HEK293 (cell line): Measurements from ENCODE around the gene IGSF11.

Source experiments
- CTCF ChIA-PET: fragments of 350-600 bp; formaldehyde crosslinking; extraction: SDS; loops from one replicate; lab custom pipeline; 2021; ENCODE audit warnings: antibody characterized with exemption; lab: Yijun Ruan, JAX
- POLR2A ChIA-PET: fragments of 300-600 bp; formaldehyde crosslinking; extraction: SDS; loops from one replicate; lab custom pipeline; 2020; ENCODE audit warnings: antibody characterized with exemption, inconsistent platforms; lab: Yijun Ruan, JAX
- H3K27ac ChIP-seq: fragments of 200-500 bp; sonication (Bioruptor generic); 2 replicates; pipeline ENCODE4 v1.5.1; 2014; ENCODE audit warnings: low read depth, low read length, control low read depth, inconsistent platforms; ENCODE audit errors: extremely low read depth
- H3K36me3 ChIP-seq, 2 experiments: fragments of 200-500 bp in 1 of 2; sonication (Bioruptor generic) in 1 of 2; 1 replicate in 1 of 2; 2 replicates in 1 of 2; pipeline ENCODE4 v1.5.1; 2014 to 2017; ENCODE audit warnings: inconsistent platforms in 2 of 2, low read length in 2 of 2; ENCODE audit not compliant: control insufficient read depth in 2 of 2, insufficient read depth in 1 of 2
- H3K4me1 ChIP-seq: fragments of 200-500 bp; sonication (Bioruptor generic); 2 replicates; pipeline ENCODE4 v1.5.1; 2014; ENCODE audit warnings: mild to moderate bottlenecking, low read length, inconsistent platforms; ENCODE audit not compliant: control insufficient read depth, insufficient read depth
- H3K4me3 ChIP-seq: 2 replicates; pipeline ENCODE4 v1.5.1; 2011; ENCODE audit warnings: low read depth, mild to moderate bottlenecking, control low read depth, low read length, moderate library complexity
- H3K9me3 ChIP-seq: fragments of 200-500 bp; sonication (Bioruptor generic); 2 replicates; pipeline ENCODE4 v1.5.1; 2014; ENCODE audit warnings: low read depth, low read length, inconsistent platforms; ENCODE audit not compliant: control insufficient read depth, insufficient read depth
- BCL11A ChIP-seq: fragments of 450-650 bp; formaldehyde crosslinking; IDR thresholded peaks from 2 replicates; pipeline ENCODE4 v1.5.1; 2016; ENCODE audit warnings: low read depth, missing biosample characterization, missing genetic modification characterization
- HOXC10 ChIP-seq: sonication (generic); formaldehyde crosslinking; IDR thresholded peaks from 2 replicates; pipeline ENCODE4 v1.8.1; 2023; ENCODE audit warnings: mild to moderate bottlenecking, missing genetic modification reagents
- HOXD13 ChIP-seq: sonication (generic); formaldehyde crosslinking; IDR thresholded peaks from 2 replicates; pipeline ENCODE4 v1.8.0; 2022; ENCODE audit warnings: missing genetic modification reagents, borderline replicate concordance
- KLF9 ChIP-seq: fragments of 450-650 bp; formaldehyde crosslinking; IDR thresholded peaks from 2 replicates; pipeline ENCODE4 v1.5.1; 2016; ENCODE audit warnings: missing biosample characterization, missing genetic modification characterization, low read depth
- MYNN ChIP-seq: fragments of 450-650 bp; formaldehyde crosslinking; IDR thresholded peaks from 2 replicates; pipeline ENCODE4 v1.5.1; 2016; ENCODE audit warnings: missing biosample characterization, missing genetic modification characterization, borderline replicate concordance
- SETDB1 ChIP-seq: IDR thresholded peaks from one replicate; pipeline ENCODE4 v1.6.1; 2017; ENCODE audit warnings: mild to moderate bottlenecking, low read length, moderate library complexity, mixed read lengths; ENCODE audit not compliant: insufficient read length
- SP7 ChIP-seq: fragments of 450-650 bp; formaldehyde crosslinking; IDR thresholded peaks from 2 replicates; pipeline ENCODE4 v1.5.1; 2016; ENCODE audit warnings: missing biosample characterization, missing genetic modification characterization
- ZBTB21 ChIP-seq: fragments of 450-650 bp; formaldehyde crosslinking; IDR thresholded peaks from 2 replicates; pipeline ENCODE4 v1.5.1; 2017; ENCODE audit warnings: missing biosample characterization, missing genetic modification characterization
- ZEB2 ChIP-seq: fragments of 450-650 bp; formaldehyde crosslinking; IDR thresholded peaks from 2 replicates; pipeline ENCODE4 v1.5.1; 2016; ENCODE audit warnings: missing biosample characterization, missing genetic modification characterization
- ZFP3 ChIP-seq: fragments of 450-650 bp; formaldehyde crosslinking; IDR thresholded peaks from 2 replicates; pipeline ENCODE4 v1.5.1; 2016; ENCODE audit warnings: low read depth, missing biosample characterization, missing genetic modification characterization
- ZFP41 ChIP-seq: fragments of 450-650 bp; formaldehyde crosslinking; IDR thresholded peaks from 2 replicates; pipeline ENCODE4 v1.5.1; 2016; ENCODE audit warnings: missing biosample characterization, missing genetic modification characterization, borderline replicate concordance
- ZFP69B ChIP-seq: fragments of 450-650 bp; formaldehyde crosslinking; IDR thresholded peaks from 2 replicates; pipeline ENCODE4 v1.5.1; 2016; ENCODE audit warnings: missing biosample characterization, missing genetic modification characterization
- ZIC2 ChIP-seq: fragments of 450-650 bp; formaldehyde crosslinking; IDR thresholded peaks from 2 replicates; pipeline ENCODE4 v1.5.1; 2016; ENCODE audit warnings: missing biosample characterization, missing genetic modification characterization
- ZNF10 ChIP-seq: fragments of 450-650 bp; formaldehyde crosslinking; IDR thresholded peaks from 2 replicates; pipeline ENCODE4 v1.5.1; 2017; ENCODE audit warnings: missing biosample characterization, missing genetic modification characterization
- ZNF174 ChIP-seq: fragments of 450-650 bp; formaldehyde crosslinking; IDR thresholded peaks from 2 replicates; pipeline ENCODE4 v1.5.0; 2017; ENCODE audit warnings: missing biosample characterization, mild to moderate bottlenecking, missing genetic modification characterization
- ZNF202 ChIP-seq: fragments of 450-650 bp; formaldehyde crosslinking; IDR thresholded peaks from 2 replicates; pipeline ENCODE4 v1.5.1; 2016; ENCODE audit warnings: missing biosample characterization, missing genetic modification characterization, borderline replicate concordance
- ZNF24 ChIP-seq: fragments of 450-650 bp; formaldehyde crosslinking; IDR thresholded peaks from 2 replicates; pipeline ENCODE4 v1.5.1; 2016; ENCODE audit warnings: missing biosample characterization, missing genetic modification characterization
- ZNF302 ChIP-seq: fragments of 450-650 bp; formaldehyde crosslinking; IDR thresholded peaks from 2 replicates; pipeline ENCODE4 v1.5.1; 2016; ENCODE audit warnings: missing biosample characterization, missing genetic modification characterization, low read depth
- ZNF366 ChIP-seq: fragments of 450-650 bp; formaldehyde crosslinking; conservative IDR thresholded peaks from 2 replicates; pipeline ENCODE4 v1.5.1; 2016; ENCODE audit warnings: missing biosample characterization, missing genetic modification characterization
- ZNF416 ChIP-seq: fragments of 450-650 bp; formaldehyde crosslinking; IDR thresholded peaks from 2 replicates; pipeline ENCODE4 v1.5.1; 2016; ENCODE audit warnings: missing biosample characterization, missing genetic modification characterization
- ZNF510 ChIP-seq: fragments of 450-650 bp; formaldehyde crosslinking; IDR thresholded peaks from 2 replicates; pipeline ENCODE4 v1.5.1; 2018; ENCODE audit warnings: mild to moderate bottlenecking, missing genetic modification characterization, missing biosample characterization; ENCODE audit not compliant: insufficient replicate concordance
- ZNF585B ChIP-seq: fragments of 450-650 bp; formaldehyde crosslinking; IDR thresholded peaks from 2 replicates; pipeline ENCODE4 v1.5.1; 2016; ENCODE audit warnings: missing biosample characterization, missing genetic modification characterization
- ZNF658 ChIP-seq: fragments of 450-650 bp; formaldehyde crosslinking; IDR thresholded peaks from 2 replicates; pipeline ENCODE4; 2016; ENCODE audit warnings: missing biosample characterization, missing genetic modification characterization
- ZNF677 ChIP-seq: fragments of 450-650 bp; IDR thresholded peaks from 2 replicates; pipeline ENCODE4 v1.5.0; 2018; ENCODE audit warnings: missing biosample characterization, mild to moderate bottlenecking, missing genetic modification characterization, moderate library complexity
- ZNF768 ChIP-seq: fragments of 450-650 bp; formaldehyde crosslinking; IDR thresholded peaks from 2 replicates; pipeline ENCODE4 v1.5.1; 2018; ENCODE audit warnings: missing biosample characterization, mild to moderate bottlenecking, missing genetic modification characterization
- ZNF777 ChIP-seq: fragments of 450-650 bp; formaldehyde crosslinking; IDR thresholded peaks from 2 replicates; pipeline ENCODE4 v1.5.1; 2017; ENCODE audit warnings: missing biosample characterization, missing genetic modification characterization, borderline replicate concordance
- ZNF837 ChIP-seq: fragments of 450-650 bp; formaldehyde crosslinking; IDR thresholded peaks from 2 replicates; pipeline ENCODE4 v1.5.1; 2016; ENCODE audit warnings: missing biosample characterization, missing genetic modification characterization
- TF ChIP-seq, protein P1 (sequence below): fragments of 450-650 bp; formaldehyde crosslinking; IDR thresholded peaks from 2 replicates; pipeline ENCODE4 v1.5.1; 2017; ENCODE audit warnings: missing biosample characterization, missing genetic modification characterization
- TF ChIP-seq, protein P2 (sequence below): fragments of 450-650 bp; formaldehyde crosslinking; optimal IDR thresholded peaks from 2 replicates; pipeline ENCODE3; 2016; ENCODE audit warnings: missing biosample characterization, mild to moderate bottlenecking, missing genetic modification characterization
- TF ChIP-seq, protein P3 (sequence below): fragments of 450-650 bp; formaldehyde crosslinking; IDR thresholded peaks from 2 replicates; pipeline ENCODE4; 2016; ENCODE audit warnings: missing biosample characterization, missing genetic modification characterization
- TF ChIP-seq, protein P4 (sequence below): fragments of 450-650 bp; formaldehyde crosslinking; IDR thresholded peaks from 2 replicates; pipeline ENCODE4 v1.5.1; 2016; ENCODE audit warnings: missing biosample characterization, missing genetic modification characterization
- TF ChIP-seq, protein P5 (sequence below): fragments of 450-650 bp; formaldehyde crosslinking; IDR thresholded peaks from 2 replicates; pipeline ENCODE4 v1.5.1; 2016; ENCODE audit warnings: missing biosample characterization, missing genetic modification characterization, low read depth

The IGSF11 gene

DNA sequence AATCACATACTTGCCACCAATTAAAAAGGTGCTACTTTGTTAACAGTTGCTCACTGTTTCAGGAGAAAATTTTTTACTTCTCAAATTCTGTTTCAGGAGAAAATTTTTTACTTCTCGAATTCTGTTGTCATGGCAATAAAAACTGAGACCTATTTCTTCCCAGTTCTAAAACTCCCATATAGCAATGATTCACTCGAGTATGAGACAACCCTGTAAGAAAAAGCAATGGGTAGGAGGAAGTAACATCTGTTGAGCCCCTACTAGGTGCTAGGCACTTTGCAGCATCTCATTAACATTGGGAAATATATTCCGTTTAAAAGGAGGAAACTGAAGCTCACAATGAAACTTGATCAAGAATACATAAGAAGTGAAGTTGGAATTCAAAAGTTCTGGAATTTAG is 35.1 kb upstream of the IGSF11 start:
- Histone ChIP-seq H3K27ac (no peak overlapping the region), H3K4me1 (no peaks in the 10 kb centered on the region), H3K36me3 (no peaks in the 10 kb centered on the region), H3K9me3 (no peaks in the 10 kb centered on the region), H3K4me3 (no peak overlapping the region)
- TF ChIP-seq ZNF777 (tag by site-specific recombination) (no peak), ZNF416 (no peak), HOXC10 (CRISPR knock-in tag) (no peak), ZNF24 (tag by site-specific recombination) (no peak), KLF9 (no peak), ZNF10 (no peak), ZIC2 (tag by site-specific recombination) (no peak), ZNF677 (tag by site-specific recombination) (no peak), SP7 (tag by site-specific recombination) (no peak), ZFP3 (tag by site-specific recombination) (no peak), MYNN (tag by site-specific recombination) (no peak), ZFP41 (tag by site-specific recombination) (no peak), ZBTB21 (tag by site-specific recombination) (no peak), BCL11A (tag by site-specific recombination) (no peak), ZNF302 (tag by site-specific recombination) (no peak)
- TF ChIP-seq, protein P1, sequence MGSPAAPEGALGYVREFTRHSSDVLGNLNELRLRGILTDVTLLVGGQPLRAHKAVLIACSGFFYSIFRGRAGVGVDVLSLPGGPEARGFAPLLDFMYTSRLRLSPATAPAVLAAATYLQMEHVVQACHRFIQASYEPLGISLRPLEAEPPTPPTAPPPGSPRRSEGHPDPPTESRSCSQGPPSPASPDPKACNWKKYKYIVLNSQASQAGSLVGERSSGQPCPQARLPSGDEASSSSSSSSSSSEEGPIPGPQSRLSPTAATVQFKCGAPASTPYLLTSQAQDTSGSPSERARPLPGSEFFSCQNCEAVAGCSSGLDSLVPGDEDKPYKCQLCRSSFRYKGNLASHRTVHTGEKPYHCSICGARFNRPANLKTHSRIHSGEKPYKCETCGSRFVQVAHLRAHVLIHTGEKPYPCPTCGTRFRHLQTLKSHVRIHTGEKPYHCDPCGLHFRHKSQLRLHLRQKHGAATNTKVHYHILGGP: no peak
- TF ChIP-seq, protein P2, sequence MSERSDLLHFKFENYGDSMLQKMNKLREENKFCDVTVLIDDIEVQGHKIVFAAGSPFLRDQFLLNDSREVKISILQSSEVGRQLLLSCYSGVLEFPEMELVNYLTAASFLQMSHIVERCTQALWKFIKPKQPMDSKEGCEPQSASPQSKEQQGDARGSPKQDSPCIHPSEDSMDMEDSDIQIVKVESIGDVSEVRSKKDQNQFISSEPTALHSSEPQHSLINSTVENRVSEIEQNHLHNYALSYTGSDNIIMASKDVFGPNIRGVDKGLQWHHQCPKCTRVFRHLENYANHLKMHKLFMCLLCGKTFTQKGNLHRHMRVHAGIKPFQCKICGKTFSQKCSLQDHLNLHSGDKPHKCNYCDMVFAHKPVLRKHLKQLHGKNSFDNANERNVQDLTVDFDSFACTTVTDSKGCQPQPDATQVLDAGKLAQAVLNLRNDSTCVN (tag by site-specific recombination): no peak
- ChIA-PET CTCF (no interaction called here), POLR2A (no interaction called here)

DNA sequence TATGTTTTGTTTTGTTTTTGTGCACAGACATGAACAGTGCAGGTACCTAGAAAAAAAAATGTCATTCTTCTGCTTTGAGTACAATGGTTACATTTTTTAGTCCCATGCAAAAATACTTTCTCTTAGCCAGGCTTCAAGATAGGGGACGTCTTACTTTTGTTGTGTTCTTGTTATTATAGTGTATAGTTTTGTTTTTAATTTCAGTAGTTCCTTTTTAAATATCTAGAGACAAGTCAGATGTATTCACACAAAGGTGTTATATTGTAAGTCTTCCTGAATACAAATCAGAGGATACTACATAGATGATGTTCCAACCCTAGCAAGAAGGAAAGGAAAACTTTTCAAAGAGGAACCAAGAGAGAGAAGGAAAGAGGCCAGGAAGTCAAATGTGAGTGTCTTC is 28.8 kb upstream of the IGSF11 start:
- H3K36me3 ChIP-seq: no peaks in the 10 kb centered on the region
- H3K27ac ChIP-seq: no peak overlapping the region
- ChIA-PET CTCF (no interaction called here), POLR2A (no interaction called here)
- no peak overlapping the region for H3K4me3 ChIP-seq
- H3K9me3 ChIP-seq: no peaks in the 10 kb centered on the region
- no peaks in the 10 kb centered on the region for H3K4me1 ChIP-seq
- no peak for TF ChIP-seq ZNF585B (tag by site-specific recombination)
- TF ChIP-seq, protein P3, sequence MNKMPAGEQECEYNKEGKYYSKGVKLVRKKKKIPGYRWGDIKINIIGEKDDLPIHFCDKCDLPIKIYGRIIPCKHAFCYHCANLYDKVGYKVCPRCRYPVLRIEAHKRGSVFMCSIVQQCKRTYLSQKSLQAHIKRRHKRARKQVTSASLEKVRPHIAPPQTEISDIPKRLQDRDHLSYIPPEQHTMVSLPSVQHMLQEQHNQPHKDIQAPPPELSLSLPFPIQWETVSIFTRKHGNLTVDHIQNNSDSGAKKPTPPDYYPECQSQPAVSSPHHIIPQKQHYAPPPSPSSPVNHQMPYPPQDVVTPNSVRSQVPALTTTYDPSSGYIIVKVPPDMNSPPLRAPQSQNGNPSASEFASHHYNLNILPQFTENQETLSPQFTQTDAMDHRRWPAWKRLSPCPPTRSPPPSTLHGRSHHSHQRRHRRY: no peak
- no peak for TF ChIP-seq ZNF837 (tag by site-specific recombination)
- TF ChIP-seq HOXD13 (CRISPR knock-in tag): no peak
- no peak for TF ChIP-seq ZFP69B
- no peak for TF ChIP-seq ZIC2 (tag by site-specific recombination)
- TF ChIP-seq ZNF658: no peak
- TF ChIP-seq ZNF174: no peak
- TF ChIP-seq, protein P4, sequence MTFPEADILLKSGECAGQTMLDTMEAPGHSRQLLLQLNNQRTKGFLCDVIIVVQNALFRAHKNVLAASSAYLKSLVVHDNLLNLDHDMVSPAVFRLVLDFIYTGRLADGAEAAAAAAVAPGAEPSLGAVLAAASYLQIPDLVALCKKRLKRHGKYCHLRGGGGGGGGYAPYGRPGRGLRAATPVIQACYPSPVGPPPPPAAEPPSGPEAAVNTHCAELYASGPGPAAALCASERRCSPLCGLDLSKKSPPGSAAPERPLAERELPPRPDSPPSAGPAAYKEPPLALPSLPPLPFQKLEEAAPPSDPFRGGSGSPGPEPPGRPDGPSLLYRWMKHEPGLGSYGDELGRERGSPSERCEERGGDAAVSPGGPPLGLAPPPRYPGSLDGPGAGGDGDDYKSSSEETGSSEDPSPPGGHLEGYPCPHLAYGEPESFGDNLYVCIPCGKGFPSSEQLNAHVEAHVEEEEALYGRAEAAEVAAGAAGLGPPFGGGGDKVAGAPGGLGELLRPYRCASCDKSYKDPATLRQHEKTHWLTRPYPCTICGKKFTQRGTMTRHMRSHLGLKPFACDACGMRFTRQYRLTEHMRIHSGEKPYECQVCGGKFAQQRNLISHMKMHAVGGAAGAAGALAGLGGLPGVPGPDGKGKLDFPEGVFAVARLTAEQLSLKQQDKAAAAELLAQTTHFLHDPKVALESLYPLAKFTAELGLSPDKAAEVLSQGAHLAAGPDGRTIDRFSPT: no peak
- no peak for TF ChIP-seq SETDB1
- TF ChIP-seq ZNF768 (tag by site-specific recombination): no peak
- TF ChIP-seq, protein P5, sequence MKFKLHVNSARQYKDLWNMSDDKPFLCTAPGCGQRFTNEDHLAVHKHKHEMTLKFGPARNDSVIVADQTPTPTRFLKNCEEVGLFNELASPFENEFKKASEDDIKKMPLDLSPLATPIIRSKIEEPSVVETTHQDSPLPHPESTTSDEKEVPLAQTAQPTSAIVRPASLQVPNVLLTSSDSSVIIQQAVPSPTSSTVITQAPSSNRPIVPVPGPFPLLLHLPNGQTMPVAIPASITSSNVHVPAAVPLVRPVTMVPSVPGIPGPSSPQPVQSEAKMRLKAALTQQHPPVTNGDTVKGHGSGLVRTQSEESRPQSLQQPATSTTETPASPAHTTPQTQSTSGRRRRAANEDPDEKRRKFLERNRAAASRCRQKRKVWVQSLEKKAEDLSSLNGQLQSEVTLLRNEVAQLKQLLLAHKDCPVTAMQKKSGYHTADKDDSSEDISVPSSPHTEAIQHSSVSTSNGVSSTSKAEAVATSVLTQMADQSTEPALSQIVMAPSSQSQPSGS (tag by site-specific recombination): no peak
- no peak for TF ChIP-seq ZNF510 (tag by site-specific recombination)
- TF ChIP-seq ZEB2 (tag by site-specific recombination): no peak
- TF ChIP-seq ZNF366 (tag by site-specific recombination): no peak
- TF ChIP-seq ZNF202 (tag by site-specific recombination): no peak
